HG03439 (cell line): ENCODE data around the gene MTURN.

Source experiments
- ATAC-seq: cut with Tn5 transposase; IDR thresholded peaks from one replicate; pipeline ENCODE4 v1.9.1; 2021; ENCODE audit warnings: mild to moderate bottlenecking, moderate library complexity; ENCODE audit not compliant: unreplicated experiment

Gene MTURN

DNA sequence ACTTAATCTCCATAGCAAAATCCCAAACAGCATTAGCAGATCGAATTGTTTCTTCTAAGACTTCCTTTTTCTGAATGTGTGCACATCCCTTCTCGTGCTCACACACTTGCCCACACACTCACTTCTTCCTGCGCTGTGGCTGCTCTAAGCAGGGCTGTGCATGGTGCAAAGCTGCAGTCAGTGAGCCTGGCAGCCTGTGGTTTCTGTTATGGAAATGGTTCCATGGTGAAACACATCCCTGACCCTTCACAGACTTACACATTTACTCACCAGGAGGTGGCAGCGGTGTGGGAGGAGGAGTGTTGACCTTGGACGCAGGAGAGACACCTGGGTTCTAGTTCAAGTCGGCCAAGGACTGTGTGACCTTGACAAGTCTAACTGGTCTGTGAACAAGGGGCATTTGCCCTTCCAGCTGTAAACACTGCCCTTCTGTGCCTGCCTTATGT, 24.9 kb downstream of the MTURN start:
- no peak for ATAC-seq

DNA sequence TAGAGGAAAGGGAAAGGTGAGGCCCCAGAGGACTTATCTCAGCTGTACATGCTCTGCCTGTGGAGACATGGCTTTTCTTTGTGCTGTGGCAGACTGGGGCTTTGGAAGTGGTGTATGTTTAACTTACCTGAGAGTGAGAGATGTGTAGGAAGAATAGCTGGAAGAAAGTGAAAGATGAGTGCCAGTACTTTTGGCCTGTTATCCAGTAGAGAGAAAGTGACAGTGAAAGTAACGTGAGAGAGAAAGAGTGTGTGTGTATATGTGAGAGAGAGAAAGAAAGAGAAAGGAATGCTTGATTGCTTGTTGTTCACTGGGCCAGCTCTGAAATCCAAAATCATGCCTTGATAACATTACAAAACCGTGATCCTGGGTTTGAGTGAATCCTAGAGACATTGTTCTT, 25.5 kb downstream of the MTURN start:
- no peak for ATAC-seq

DNA sequence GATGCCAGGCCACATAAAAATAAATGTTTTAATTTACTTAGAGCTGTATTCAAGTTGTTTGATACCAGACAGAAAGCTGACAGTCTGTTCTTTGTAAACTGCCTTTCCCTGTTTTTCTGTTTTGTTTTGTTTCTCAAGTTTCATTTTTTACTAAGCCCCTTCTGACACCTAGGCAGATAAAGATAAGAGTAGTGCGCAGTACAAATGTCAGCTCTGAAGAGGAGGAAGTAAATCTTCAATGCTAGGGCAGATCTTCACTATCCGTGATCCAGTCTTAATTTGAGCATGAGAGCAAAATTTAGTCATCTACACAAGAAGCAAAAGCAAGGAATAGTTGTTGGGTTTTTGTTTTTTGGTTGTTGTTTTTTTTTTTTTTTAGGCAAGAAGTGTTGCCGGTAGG, 27.3 kb downstream of the MTURN start:
- no peak for ATAC-seq

DNA sequence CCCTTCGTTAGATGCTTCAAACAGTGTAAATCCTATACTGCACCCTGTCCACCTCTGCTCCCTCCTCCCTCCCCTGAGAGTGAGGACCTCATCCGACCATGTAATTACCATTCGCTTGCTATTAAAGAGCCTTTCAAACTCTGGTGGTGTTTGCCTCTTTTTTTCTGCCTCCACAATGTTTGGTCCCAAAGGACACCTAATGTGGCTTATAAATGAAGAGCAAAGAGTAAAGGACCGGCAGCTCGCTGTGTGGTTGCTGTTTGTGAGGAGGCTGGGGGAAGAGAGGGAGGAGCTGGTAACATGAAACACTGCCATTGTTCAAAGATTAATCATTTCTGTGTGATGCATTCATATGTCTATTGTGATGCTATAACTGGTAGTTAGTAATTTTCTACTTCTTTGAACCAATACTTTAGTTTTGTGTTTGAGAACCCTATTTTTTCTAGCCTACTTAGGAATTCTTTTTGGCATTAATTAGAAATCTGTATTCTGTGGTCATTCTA, 27.9 kb downstream of the MTURN start:
- no peak for ATAC-seq

DNA sequence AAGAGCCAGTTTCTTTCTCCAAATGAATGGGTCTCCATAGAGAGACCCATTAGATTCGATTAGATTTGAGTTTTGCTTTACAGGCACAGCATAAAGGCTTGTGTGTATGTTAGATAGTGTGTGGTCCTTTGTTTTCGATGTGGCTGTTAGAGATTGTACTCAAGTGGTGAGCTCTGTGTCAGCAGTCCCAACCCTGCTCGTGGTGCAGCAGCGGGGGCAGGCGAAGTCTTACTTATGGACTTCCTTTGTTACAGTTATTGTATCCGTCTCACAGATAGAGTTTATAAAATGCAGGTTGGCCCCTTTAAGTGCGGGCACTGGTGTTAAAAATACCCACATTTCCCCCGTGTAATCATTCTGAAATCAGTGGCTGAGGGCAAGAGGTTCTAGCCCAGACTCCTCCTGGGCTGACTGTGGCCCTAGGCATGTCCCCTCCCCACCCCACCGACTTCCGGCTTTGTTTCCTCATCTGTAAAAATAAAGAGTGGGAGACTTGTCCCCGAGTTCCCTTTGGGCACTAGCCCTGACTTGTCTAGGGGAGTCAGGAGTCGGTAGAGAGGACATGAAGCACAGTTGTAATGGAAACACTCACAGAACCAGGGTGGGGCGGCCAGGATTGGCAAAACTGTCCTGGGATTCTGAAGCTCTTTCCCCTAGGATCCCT, 28.6 kb downstream of the MTURN start:
- peak; percentile 43 for ATAC-seq

DNA sequence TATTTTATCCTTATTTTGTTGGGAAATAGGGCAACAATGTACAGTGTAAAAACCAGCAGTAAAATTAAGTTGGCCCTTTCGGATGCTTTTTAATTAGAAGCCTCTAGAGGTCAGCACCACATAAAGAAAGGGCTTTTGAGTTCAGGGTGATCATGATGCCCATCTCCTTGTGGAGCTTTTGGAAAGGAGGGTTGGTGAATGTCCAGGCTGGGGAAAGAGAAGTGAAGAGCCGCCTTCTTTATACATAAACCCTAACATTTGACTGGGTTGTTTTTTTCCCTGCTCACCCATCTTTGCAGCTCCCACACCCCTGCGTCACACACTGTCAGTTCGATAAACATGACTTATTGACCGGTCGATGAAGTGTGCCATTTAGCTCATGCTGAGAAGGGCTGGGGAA, 29.8 kb downstream of the MTURN start:
- ATAC-seq = peak; percentile 39

DNA sequence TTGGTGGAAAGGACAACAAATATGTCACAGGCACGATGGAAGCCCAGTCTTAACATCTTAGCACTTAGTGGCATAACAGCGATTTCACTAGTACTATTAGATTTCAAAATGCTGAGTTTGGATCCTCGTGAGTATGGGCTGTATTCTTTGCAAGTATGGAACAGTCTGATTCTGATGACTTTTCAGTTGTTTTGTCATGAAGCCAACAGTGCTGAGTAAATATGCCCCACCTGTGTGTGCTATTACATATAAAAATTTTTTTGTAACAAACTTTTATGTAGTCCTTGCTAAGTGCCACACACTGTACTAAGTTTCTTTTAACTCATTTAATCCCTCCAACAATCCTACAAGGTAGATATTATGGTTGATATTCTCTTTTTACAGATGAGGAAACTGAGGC, 30.8 kb downstream of the MTURN start:
- ATAC-seq = no peak

DNA sequence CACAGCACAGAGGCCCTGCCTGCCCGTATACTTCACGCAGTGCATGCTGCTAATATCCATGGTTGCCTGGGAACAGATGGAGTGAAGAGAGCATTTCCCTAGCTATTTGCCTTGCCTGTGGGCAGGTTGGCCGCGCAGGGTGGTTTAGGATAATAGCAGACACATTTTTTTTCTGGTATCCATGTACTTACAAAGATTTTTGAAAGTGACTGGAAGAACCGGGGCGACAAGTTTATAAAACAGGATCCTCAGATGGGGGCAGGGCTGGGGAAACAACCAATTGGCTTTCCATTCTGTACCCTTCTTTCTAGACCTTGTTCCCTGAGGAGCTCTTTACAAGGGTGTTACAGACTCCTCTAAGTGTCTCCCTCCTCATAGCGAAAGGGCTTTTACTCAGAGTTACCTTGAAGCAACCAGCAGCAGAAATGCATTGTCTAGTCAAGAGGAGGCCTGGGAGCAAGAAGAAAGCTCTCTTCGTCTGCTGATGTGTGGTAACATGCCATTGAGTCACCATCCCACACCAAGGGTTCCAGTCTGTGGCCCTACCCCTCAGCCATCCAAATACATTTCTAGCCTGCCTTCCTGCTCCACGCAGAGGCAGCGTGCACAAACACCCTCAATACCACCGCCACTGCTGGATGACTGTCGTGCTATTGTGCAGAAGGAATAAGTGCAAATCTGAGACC, 31.5 kb downstream of the MTURN start:
- no peak for ATAC-seq

DNA sequence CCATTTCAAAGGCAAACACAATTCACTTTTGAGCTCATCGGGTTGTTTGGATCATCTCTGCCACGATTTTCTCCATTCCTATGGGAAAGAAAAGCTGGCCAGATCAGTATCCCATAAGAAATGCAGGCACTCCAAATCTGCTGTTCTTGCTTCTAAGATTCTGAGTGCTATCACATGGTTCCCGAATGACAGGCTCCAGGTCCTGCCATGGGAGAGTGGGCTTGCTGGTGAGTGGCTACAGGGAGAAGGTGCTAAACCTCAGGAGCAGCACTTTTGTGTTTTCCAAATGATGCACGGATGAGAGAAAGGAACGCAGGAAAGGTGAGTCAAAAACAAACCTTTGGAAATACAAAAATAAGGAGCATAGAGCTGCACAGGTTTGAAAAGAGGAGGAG, 32.1 kb downstream of the MTURN start:
- ATAC-seq = no peak

DNA sequence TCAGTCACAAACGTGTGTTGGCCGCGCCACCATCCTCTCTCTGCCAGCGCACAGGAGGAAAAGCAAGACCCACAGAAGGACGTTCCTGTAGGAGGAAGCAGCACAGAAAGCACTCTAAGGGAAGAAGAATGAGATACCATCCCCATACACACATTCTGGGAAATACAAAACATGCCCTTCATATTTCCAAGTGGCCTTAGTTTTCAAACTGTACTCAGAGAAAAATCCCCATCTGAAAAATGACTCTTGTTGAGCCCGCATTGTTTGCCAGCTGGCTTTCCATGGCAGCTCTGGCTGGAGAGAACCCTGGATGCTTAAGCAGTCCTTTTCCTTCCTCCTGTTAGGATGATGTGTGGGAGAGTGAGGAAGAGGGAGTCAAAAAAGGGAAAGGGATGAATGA, 33.1 kb downstream of the MTURN start:
- ATAC-seq = no peak

DNA sequence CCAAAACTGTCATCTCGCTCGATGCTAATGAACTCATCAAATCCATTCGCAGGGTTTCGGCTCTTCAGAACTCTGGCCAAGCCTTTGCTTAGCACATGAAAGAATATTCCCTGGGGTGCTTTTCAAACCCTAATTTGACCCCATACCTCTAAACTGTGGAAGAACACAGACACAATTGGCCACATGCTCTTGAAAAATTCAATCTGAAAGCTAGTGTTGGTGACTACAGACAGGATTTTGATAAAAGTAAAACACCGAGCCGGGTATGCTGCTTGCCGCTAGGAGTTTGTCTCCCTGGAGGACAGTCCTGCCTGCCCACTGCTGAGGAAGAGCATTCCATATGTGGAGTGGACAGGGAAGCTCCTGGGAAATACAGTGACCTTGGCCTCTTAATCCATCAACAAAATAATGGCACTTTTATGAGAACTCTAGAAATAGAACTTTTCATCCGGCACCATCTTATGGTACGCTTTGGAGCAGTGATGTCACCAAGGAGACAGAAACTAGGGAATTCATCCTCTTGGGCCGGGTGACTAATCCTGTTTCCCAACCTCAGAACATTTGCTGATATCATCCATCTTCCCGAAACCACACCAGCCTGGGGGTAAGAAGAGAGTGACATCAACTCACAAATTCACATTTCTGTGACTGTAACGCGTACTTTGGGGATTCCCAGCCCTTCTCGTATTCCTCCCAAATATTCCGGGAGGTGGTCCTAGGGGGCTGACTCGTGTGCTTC, 34.2 kb downstream of the MTURN start:
- ATAC-seq = no peak

DNA sequence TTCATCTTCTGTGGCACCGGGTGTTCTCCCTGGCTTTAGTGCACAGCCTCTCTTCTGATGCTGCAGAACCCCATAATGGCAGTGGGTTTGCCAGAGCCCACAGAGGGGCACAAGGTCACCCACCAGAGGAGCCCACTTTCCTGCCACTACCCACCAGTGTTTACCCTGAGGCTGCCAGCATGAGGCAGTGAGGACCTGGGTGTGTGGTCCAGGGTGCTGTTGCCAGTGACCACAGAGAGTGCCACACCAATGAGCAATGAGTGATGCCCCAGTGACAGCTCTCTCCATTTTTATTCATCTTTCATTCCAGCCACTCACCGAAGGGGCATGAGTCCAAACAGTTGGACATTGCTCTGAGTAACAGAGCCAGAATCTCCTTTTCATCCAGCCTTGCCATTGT, 34.8 kb downstream of the MTURN start:
- ATAC-seq = no peak

DNA sequence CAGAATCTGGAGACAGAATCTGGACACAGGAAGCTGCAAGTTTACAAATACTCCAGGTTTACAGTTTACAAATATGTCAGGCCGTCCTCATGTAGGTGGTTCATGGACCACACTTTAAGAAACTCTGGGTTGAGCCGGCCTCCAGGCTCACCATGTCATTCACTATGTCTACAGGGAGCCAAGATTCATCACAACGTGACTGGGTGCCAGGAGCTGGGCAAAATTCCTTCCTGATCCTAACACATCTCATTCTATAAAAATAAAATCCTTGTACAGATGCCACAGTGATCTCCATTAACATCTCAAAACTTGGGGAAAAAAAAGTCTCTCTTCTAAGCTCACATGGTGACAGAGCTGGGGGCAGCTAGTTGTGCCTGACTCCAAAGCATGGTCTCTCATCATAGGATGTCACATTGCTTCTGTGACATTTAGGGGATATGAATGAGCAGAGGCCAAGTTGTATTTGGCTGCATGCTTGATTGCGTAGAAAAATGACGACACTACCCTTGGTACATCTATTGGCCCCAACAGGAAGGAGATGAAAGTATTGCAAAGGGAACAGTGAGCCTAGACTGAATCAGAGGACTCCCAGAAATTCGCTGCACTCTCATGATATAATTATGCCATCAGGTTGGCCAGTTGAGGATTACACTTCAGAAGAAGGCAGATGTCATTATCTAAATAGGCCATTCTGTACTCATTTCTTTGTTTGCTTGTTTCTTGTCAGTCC, 35.9 kb downstream of the MTURN start:
- ATAC-seq = no peak

DNA sequence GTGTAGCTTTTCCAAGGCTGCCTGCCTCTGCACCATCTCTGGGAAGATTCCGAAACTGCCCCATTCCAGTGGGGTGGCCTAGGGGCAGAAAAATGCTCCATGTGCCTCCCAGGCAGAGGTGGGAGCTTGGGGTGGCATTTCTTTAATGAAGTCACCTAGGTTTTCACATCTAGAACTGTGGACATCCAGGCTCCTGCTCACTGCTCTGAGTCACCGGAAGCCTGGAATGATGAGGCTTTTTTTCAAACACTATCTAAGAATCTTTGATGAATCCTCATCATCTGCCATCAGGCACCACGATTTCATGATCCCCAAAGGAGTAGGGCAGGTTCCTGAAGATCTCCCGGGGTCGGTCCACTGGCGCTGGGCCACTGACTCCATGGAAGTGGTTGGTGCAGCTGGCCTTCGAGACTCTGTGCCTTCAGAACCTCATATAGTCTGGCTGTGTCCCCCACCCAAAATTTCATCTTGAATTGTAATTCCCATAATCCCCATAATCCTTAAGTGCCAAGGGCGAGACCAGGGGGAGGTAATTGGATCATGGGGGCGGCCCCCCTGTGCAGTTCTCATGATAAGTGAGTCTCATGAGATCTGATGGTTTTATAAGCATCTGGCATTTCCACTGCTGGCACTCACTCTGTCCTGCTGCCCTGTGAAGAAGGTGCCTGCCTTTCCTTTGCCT, 37.1 kb downstream of the MTURN start:
- ATAC-seq = no peak

DNA sequence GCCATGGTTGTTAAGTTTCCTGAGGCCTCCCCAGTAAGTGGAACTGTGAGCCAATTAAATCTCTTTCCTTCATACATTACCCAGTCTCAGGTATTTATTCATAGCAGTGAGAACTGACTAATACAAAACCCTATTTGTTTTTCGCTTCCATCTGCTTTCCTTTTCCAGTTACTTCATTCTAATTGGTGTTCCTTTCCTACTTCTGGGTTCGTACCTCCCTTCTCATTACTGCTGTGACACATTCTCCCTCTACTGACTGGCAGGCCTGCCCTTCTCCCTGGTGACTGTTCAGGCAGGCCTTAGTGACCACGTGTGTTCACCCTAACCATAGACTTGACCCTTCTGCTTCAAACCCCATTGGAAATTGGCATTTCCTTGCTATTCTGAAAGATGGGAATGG, 37.7 kb downstream of the MTURN start:
- ATAC-seq = no peak

DNA sequence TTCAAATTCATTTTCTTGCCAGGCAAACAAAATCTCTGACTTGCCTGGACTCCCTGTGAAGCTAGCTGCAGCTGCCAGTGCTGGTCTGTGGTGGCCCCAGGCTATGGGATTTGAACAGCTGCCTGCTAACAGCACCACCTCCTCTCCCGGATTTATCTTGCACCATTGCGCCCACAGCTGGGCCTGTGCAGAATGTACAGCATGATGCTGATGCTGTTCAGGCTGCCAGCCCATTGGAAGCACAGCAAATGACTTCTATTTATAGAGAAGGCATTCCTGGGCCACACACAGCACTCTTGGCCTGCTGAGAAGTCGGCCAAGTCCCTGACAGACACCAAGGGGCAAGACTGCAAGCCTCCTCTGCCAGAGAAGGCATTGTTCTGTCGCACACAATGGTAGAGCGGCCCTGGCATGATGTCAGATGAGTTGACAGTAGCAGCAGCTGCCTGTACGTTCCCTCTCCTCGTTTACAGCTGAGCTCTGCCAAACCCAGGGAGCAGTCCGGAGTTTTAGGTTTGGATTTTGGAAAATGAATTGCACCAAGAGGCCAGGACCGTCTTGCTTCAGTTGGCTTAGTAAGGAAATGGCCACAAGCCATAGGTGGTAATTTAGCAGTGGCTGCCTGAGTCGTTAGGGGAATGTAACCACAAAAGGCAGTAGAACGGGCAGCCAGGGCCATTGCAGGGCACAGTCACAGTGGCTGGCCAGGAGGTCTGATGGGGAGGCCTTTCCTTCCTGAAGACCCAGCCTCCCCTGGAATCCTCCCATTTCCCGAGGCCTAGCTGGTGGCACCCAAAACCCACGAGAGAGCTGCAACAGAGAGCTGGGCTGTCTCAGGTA, 38.5 kb downstream of the MTURN start:
- ATAC-seq = no peak

DNA sequence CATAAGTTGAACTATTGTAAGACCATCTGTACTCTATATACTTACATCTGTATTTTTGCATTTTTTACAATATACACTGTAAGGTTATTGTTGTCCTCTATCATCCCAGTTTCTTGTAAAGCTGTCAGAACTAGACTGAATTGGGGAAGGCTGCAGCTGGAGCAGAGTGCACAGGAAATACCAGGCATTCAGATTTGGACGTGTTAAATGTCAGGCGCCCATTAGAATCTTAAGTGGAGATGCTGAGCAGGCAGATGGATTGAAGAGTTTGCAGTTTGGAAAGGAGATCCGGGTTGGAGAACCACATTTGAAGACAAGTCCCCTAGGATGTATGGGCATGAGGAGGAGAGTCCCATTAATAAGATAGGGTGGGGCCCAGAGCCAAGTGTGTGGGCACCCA, 40.4 kb downstream of the MTURN start:
- no peak for ATAC-seq

DNA sequence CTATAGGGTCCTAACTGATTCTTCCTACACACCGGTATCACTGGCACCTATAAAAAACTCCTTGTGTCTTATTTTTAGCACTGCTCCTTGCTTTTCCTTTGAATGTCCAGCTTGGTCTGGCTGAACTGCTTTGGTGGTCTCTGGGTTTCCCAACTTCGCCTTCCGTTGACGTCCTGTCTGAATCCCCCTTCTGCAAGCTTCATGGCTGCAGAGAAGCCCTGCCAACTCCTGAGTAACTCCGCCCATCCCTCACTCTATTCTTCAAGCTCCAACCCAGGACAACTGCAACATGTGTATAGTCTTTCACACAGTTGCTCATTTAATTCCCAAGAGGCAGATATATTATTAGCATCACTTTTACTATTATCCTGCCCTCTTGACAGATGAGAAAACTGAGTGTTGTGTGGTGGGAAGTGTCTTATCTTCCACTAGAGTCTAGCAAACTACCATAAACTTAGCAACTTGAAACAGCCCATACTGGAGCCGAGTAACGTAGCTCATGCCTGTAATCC, 40.9 kb downstream of the MTURN start:
- ATAC-seq = no peak

DNA sequence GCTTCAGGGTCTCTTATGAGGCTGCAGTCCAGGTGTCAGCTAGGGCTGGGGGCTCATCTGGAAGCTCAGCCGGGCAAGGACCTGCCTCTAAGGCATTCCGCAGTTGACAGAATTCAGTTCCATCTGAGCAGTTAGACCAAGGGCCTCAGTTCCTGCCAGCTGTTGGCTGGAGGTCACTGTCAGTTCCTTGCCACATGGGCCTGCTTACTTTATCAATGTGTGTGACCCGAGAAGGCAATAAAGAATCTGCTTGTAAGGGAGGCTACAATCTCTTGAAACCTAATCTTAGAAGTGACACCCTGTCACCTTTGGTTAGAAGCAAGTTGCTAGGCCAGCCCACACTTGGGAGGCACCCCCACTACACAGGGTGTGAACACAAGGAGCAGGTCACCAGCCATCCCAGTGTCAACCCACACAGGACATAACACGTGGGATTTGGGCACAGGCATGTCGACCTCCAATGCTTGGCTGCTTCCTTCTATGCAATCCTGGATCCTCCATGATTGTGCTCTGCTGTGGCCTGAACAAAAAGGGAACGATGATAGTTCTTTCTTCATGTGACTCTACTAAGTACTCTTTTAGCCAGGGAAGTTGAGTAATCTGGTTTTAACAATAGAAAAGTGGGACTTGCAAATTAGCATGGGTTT, 41.8 kb downstream of the MTURN start:
- ATAC-seq = no peak
